SKM-1 treated with dmso at 0.1 percent for 144 hours (cell line): ENCODE data around the gene ANTKMT.

Experiments
- DNase-seq: peaks from one replicate; lab custom pipeline; 2025; ENCODE audit not compliant: unreplicated experiment; lab: John Stamatoyannopoulos, UW

Gene ANTKMT

DNA sequence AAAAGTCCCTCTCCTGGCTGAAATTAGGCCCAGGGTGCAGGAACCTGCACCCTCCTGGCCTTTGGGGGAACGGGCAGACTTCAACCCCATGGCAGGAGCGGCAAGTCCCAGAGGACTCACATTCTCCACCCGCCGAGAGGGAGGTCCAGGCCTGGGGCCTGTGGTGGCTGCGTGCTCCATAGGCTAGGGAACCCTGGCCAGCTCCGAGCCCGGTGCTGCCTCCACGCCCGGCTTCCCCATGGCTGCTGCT lies 5.2 kb downstream of the ANTKMT start:
- DNase-seq: no peak

DNA sequence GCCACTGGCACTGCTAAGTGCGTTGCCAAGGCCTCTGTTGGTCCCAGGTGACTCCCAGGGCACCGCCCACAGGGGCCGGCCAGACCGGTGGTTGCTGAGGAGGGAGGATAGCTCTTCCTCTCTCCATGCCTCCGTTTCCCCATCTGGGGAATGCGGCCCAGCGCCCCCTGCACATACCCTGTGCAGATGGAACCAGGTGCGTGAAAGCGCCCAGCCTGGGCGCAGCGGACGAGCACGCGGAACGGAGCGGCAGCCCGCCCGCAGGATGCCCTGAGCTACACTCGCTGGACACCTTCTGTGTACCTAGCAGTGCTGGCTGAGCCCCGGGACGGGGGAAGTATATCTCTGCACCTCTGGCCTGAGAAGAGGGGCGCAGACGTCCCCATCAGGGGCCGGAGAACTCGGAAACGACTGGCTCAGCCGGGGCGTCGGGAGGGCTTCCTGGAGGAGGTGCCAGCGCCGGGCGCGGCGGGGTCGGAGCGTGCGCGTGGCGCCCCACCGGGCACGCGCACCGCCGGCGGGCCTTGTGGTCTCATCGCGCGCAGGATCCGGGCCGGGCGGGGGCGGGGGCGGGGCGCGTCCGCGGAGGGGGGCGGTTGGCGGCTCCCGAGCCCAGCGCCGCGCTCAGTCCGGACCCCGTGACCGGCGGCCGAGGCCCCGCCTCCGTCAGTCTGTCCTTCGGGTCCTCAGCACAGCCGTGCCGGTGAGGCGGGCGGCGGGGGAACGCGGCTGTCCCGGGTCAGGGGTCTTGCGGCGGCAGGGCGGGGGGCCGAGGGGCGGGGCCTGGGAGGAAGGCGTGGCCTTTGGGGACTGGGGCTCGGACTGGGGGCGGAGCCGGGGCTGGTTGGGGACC lies 5.7 kb downstream of the ANTKMT start, which contains the start of the genes CCDC78 and HAGHL:
Gene CCDC78 (minus strand): TSS at position 6 of the 853 bp plus-strand sequence. CDS start 76 bp downstream, outside the sequence.
Gene HAGHL (plus strand): TSS at position 669 of the 853 bp plus-strand sequence. CDS start 404 bp downstream, outside the sequence.
- DNase-seq: peak; percentile 36

DNA sequence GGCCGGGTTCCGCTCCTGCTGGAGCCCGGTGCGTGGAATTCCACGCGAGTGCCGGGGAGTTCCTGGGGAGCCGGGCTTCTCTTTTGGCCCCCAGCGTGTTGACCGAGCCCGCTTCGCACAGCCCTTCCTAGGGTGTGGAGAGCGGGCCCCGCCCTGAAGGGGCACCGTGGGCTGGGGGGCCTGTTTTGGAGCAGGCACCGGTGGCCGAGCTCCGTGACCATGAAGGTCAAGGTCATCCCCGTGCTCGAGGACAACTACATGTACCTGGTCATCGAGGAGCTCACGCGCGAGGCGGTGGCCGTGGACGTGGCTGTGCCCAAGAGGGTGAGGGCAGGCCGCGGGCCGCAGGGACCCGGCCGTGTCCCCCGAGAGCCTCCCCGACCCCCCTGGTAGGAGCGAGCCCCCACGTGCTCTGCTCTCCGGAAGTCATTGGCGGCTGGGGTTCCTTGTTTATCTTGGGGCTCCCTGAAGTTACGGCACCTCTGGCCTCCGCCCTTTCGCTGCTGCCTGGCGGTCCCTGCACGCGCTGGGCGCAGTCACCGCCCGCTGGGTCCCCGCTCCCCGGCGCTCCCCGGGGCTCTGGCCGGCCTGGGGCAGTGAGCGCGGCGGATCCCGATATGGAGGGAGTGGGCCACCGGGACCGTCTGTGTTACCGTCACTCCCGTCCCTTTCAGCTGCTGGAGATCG lies 6.5 kb downstream of the ANTKMT start:
- no peak for DNase-seq

DNA sequence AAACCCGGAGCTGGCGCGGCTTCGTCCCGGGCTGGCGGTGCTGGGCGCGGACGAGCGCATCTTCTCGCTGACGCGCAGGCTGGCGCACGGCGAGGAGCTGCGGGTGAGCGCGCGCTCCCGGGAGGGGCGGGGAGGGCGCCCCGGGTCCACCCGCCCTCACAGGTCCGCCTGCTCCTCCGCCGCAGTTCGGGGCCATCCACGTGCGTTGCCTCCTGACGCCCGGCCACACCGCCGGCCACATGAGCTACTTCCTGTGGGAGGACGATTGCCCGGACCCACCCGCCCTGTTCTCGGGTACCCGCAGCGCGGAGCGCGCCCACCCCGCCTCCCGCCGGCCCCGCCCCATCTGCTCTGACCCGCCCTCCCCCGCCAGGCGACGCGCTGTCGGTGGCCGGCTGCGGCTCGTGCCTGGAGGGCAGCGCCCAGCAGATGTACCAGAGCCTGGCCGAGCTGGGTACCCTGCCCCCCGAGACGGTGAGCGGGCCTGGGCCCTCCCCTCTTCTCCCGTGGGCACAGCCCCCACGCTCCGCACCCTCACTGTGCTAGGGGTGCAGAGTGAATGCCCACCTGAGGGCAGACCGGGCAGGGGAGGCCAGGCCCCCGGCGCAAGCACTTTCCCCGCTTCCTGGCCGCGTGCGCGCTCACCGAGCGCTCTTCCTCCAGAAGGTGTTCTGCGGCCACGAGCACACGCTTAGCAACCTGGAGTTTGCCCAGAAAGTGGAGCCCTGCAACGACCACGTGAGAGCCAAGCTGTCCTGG lies 7.4 kb downstream of the ANTKMT start:
- DNase-seq: peak; percentile 46

DNA sequence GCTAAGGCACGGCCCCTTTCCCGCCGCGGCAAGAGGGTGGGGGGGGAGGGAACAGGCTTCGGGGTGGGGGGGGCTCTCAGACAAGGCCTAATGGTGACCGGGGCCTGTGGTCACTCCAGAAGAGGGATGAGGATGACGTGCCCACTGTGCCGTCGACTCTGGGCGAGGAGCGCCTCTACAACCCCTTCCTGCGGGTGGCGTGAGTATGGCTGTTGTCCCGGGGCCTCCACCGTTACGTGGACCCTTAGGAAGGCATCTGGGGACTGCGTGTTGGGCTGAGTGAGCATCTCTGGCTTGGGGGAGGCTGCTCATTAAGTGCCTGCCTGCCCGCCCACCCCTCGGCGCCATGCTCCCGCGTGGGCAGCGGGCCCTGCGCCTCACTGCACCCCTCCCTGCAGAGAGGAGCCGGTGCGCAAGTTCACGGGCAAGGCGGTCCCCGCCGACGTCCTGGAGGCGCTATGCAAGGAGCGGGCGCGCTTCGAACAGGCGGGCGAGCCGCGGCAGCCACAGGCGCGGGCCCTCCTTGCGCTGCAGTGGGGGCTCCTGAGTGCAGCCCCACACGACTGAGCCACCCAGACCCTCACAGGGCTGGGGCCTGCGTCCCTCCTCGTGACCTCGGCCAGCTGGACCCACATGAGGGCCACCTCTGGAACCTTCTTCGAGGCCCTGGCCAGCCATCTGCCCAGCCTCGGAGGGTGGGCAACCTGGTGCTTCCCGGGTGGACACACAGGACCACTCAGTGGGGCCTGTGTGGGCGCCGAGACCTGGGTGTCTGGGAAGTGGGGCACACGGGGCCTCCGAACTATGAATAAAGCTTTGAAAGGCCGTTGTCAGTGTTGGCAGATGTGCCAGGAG lies 8.2 kb downstream of the ANTKMT start:
- no peak for DNase-seq

DNA sequence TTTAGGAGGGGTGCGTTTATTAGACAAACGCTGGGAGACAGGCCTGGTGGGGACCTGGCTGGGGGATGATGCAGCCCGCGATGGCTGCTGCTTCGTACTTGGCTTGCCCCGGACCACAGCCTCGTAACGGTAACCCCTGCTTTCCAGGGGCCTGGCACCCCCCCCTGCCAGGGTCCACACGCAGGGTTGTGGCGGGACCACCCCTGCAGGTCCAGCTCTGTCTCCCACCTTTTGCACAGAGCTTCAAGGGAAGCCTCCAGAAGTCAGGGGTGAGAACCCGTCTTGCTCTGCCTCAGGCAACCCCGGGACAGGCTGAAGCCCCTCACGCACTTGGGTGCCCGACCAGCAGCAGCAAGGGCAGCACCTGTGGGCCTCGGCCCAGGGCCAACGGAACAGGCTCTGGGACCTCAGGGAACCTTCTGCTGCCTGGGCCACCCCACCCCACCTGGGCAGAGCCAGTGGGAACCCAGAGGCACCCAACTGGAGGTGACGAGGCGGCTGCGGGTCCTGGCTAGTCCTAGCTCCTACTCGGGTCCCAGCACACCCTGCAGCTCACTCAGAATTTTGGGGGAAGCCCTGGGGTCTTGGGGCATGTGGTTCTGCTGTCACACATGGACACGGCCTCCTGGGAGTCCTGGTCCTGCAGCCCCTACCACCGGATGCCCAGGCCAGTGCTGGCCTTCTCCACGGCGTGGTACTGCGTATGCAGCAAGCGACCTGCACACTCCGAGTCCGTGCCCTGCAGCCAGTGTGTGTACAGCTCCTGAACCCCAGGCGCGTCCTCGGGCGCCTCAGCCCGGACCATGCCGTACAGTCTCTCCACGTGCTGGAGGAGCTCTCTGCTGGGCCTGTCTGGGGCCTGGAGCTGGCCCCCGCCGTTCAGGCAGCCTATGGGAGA lies 9.1 kb downstream of the ANTKMT start:
- no peak for DNase-seq

DNA sequence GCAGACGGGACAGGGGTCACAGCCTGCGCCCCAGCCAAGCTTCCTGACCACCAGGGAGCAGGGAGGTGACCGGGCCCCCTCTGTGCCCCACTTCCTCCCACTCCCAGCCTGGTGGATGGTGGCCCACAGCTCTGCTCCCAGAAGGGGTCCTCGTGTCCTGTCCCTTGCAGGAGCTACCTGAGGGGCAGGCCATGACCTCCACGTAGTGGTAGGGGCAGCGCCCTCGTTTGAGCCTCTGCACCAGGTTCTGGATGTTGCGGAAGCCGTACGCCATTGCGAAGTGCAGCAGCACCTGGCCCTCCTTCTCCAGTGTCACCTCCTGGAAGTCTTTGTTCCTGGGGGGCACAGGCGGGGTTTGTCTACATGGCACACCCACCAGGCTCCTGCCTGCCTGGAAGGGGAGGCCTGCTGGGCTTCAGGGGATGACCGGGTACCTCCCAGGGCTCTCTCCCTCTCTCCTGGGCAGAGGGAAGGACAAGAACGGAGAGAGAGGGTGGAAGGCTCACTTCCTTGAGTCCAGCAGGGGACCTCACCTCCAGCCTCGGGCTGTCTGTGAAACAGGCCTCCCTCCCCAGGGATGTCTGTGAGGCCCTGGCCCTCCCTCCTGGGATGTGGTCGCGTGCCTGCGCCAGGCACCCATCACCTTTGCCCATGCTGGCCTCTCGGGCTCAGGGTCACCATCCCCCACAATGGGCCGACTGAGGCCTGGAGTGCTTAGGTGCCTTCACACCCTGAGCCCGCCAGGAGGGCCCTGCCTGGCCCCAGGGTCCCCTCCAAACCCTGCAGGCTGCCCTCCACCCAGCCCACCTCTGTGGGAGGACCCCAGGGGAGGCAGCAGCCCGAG lies 9.9 kb downstream of the ANTKMT start:
- DNase-seq: no peak

DNA sequence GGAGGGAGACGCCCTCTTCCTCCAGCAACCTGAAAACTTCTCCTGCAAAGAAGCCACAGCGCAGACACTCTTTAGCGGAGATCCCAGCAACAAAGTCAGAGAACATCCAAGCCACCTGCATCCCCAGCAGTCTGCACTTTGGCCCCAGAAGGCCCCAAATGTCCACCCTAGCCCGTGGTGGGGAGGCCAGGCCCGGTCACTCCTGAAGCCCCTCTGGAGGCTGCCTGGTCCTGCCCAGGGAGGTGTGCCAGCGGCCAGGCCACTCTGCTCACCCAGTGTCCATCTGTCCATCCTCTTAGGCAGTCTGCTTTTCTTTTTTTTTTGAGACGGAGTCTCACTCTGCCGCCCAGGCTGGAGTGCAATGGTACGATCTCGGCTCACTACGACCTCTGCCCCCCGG lies 11.4 kb downstream of the ANTKMT start:
- no peak for DNase-seq

DNA sequence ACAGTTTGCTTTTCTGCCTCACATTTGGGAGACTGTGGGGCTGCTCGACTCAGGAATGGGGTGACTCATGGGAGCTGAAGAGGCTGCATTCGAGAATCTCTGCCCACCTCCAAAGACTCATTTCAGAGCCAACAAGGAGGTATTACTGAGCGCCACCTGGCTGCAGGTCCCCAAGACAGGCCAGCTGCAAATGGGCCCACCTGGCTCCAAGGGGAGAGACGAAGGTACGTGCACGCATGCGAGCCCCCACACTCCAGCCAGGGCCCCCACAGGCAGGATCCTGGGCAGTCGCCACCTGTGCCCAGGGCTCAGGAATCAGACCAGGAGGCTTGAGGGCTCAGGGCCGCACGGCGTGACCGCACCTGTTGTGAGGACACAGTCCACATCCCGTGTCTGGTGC lies 12.0 kb downstream of the ANTKMT start:
- DNase-seq: no peak

DNA sequence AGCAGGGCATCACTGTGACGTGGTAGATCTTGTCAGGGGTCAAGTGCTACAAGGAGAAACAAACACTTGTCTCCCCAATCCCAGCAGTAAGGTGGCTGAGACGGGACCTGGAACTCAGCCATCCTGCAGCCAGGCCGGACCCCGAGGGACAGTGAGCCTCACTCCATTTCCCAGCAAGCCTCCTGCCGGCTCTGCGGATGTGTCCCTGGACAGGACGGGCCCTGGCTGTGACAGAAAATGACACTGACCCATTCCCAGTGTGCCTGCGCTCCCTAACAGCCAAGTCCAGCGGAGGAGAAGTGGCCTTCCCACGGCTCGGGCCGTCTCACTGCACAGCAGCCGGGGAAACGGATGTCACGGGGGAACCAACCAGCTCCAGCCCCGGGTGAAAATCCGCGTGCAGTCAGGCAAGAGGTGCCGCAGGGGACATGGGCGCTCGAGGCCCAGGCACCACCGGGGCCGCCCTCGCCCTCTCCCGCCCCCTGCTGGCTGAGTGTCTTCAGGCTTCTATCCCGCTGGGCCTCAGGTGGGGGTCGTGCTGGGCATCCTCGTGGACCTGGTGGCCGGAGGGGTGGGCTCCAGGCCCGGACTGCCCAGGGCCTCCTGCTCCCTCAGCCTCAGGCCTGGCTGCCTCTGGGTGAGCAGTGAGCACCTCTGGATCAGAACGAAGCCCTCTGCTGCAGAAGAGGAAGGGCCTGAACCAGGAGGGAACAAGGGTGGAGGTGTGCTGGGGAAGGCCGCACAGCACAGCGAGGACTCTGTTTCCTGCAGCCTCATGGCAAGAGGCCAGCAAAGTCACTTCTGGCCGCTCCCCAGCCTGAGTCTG lies 12.6 kb downstream of the ANTKMT start:
- no peak for DNase-seq

DNA sequence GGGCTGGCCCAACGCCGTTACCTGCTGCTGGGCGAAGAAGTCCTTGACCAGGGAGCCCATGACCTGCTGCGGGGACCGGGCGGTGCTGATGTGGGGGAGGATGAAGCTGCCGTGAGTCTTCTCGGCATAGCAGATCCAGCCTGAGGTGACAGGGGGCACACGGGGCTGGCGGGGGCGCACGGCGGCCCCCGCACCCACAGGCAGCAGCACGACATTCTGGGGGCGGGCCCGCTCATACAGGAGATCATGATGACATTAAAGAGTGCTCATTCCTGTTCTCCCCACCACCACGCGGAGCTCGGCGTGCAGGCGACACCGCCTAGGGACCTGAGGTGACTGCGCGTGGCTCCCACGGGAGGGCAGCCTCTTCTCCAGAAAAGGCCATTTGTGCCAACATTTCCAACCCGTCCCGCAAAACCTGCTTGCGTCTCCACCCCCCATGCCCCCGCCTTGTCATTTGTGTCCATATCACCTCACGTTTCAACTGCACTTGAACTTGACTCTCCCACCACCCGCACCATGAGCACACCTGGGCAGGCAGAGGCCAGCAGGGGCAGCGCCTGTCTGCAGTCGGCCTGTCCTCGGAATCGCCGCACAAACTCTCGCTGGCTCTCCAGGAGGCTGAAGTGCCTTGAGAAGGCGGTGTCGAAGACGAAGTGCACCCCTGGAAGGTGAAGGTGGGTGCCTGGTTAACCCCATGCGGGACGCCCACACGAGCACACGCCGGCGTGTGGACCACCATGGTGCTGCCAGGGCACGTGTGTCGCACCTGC lies 13.4 kb downstream of the ANTKMT start:
- no peak for DNase-seq

DNA sequence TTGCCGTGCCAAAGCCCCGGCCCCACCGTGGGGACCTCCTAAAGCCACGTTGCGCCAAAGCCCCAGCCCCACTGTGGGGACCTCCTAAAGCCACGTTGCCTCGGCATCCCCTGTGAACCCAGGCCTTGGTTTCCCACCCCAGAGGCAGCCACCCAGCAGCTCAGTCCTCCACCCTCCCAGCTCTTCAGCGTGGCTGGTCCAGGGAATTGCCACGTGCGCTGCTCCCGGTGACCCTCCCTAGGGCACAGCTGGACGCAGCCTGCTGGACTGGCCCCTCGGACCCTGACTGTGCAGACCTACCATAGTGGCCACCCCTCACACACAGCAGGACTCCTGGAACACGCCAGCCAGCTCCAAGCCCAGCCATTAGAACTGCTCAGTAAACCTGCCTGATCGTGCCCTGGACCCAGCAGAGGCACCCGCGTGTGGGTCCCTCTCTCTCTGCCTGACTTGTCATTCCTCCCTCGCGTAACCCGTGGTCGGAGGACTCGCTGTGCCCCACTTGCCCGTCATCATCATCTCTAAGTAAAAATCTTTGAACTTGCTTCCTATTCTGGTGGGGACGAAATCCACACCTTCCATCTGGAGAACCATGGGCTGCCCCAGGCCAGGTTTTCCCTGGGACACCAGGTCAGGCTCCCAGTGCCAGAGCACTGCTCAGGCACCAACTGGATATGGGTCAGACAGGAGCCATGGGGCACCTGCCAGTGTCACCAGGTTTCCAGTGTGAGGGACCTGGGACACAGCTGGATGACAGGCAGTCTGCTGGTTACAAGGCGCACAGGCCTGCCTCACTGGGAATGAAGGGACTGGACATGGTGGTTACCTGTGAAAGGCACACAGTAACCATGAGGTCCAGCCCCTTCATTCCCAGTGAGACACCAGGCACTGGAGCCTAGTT lies 14.3 kb downstream of the ANTKMT start:
- DNase-seq: no peak

DNA sequence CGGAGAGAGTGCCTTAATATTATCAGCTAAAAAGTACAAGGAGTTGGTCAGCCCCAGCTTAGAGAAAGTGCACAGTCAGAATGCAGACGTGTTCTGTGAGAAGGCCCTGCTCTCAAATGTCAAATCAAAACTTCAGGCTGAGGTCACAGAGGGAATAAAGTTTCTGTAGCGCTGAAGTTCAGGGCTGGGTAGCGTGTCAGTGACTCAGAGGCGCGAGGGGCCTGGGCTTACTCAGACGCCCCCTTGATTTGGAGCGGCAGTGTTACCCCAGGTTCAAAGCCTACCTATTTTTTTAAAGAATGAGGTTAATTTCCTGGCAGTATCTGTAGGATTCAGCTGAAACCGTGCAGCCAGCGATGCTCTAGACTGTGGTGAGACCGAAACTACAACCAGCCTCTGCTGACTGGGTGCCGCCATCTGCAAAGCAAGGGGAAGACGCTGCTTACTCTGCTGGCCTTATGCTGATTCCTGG lies 15.1 kb downstream of the ANTKMT start:
- no peak for DNase-seq

DNA sequence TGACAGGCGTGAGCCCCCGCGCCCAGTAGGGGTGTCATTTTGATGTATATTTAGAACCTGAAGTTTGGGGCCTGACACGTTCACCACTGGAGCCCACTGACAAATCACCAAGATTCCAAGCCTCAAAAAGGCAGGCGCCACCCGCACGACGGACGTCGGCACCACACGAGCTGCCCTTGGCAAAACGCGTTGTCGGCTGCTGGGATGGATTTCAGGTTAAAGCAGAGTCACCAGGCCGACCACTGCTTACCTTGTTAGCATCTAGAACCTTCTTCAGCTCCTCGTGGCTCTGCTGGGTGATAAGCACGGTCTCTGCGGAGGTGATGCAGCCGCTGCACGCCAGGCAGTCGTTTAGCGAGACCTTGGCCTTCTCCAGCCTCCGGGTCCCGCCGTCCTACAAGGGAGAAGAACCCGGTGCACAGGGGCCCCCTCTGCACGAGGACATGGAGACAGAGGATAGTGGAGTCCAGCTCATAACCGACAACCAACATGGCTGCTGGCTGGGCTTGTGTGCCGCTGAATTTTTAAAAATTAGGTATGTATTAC lies 16.1 kb downstream of the ANTKMT start:
- no peak for DNase-seq

DNA sequence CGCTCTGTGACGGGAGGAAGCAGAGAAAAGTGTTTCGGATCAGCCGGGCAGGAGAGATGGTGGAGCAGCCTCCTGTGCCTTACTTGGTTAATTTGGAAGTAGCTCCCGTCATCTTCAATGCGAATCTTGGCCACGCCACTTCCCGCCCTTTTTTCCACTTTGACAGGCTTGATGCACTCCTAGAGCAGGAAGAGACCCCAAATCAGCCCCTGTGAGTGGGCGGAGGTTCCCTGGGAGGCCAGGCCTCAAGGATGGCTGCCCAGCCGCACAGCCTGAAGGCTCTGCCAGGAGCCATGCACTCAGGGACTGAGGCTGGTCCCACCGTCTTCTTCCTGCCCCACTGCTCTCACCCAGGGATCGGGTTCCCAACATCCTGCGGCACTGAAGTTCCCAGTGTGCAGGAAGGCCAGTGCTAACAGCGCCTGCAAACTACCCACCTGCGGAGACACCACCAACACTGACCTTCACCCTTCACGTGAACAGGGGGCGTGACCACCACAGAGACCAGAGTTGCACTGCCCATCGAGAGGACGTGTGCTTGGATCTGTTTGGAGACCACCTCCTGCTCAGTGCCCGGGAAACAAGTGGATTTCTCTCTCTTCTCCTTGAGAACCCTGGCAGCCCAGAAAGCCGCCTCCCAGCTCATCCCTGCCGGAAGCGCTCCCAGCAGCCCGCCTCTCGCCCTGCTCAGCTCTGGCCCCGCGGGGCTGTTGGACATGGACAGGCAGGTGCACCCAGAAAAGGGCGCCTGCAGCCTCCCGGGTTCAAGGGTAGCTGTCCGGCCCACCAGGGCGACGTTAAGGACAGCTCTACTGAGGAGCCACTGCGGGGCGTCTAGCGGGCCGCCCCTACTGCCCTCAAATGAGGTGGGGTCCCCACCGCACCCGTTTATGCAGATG lies 18.9 kb downstream of the ANTKMT start:
- DNase-seq: no peak
